Ecto neural progenitor cell (in vitro differentiated cells): ENCODE results near the gene NFIA.

Experiments
- DNase-seq: peaks from one replicate; pipeline ENCODE4 v3.0.0-alpha.2; 2018; ENCODE audit warnings: low spot score

NFIA gene

DNA sequence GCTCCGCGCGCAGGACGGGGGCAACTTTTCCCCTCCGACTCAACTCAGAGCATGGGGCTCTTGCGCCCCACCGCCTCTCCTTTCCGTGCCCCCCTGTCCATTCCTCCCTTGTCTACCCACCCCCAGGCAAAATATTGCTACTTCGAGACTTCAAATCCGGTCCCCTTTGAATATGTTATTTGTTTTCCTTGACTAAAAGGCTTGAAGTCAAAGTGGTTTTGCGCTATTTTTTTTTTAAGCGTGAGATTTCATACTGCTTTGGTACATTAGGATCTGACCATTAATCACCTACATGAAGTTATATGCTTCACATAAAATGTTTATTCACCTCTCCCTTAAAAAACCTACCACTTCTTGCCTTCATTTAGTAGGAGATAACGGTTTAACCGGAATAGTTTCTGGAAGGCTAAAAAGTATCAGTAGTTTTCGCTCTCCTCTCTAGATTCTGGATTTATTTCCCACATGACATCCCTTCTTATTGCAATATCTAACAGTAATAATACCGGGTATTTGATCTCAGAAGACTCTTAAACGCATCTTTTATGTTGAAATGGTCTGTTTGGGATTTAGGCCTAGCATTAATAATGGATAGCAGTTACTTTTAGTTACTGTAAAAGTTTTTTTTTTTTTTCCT is 1.6 kb downstream of the NFIA start:
- no peak for DNase-seq

DNA sequence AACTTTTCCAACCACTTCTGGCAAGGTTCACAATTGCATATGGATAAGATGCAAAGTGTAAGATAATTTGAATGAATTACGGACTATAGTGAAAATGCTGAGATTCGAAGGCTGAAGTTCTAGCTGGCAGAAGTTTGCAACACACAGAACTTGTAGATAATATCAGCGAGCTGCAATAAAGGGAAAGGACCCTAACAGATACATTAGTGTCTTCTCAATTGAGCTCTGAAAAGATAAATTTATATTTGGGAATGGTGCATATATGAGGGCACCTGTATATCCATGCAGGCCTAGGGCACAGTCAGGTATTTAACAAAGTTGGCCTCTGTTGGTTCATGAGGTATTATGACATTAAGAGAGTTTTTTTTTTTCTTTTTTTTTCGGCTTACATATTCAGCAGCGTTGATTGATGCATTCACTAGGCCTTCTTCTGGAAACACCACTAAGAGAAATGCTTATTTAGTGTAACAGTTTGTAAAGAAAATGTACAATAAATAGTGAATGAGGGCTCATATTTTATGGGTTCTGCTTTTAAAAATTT is 2.2 kb downstream of the NFIA start:
- no peak for DNase-seq

DNA sequence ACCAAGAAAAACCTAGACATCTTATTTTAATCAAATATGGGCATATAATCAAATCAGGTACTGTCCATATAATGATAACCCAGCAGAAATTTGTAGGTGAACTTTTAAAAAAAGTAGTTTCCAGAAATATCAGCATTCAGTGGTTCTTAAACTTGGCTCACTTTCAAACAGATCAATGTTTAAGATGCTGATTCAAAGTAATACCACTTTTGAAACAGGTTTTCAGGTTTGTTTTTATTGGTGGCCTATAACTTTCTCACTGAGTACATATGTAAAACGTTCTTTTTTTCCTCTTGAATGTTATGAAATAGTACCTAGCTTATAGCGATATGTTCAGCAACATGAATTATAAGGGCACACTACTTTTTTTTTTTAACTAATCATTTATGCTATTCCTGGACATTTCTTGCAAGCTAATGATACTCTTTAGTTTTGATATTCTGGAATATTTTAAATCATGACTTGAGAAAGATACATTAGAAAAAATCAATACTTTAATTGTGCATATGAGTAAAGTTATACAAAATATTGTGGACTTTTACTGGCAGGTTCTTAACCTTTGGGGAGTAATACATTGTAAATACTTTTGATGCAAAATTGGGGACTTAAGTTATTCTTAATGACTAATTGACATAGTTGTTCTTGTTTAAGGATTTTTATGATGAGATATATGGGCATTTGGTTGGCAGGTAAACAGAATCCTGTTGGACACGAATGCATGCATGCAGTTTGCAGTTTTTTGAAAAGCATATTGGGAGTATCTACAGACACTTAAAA is 3.0 kb downstream of the NFIA start:
- no peak for DNase-seq

DNA sequence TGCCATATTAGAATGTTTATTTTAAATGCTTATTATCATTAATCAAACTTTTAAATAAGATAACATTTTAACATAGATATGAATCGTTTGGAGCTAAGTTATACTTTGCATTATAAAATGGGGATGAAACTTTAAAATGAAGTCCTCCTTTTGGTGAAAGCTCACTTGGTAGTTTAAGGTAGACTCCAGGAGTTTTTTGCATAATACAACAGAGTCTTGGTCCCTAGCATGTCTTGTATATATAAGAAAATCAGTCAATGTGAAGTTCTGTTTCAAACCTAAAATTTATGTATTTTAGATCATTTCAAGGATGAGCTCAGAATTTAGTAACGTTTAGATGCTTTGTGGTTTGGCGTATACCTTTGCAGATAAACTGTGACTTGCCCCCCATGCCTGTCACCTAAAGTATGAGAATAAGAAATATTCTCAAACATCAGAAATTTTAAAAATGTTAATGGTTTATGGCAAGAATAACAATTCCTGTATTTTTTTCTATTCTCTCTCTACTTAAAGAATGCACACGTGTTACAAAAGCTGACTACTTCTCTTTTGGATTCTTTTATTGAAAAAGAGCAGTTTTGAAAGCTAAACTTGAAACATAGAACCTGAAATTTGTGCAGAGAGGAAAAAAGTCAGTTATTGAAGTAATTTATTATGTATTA is 3.8 kb downstream of the NFIA start:
- no peak for DNase-seq

- DNase-seq: no peak
These were observed 5.2 kb downstream of the NFIA start for GRCh38 chr1:61087571-61087970.

DNA sequence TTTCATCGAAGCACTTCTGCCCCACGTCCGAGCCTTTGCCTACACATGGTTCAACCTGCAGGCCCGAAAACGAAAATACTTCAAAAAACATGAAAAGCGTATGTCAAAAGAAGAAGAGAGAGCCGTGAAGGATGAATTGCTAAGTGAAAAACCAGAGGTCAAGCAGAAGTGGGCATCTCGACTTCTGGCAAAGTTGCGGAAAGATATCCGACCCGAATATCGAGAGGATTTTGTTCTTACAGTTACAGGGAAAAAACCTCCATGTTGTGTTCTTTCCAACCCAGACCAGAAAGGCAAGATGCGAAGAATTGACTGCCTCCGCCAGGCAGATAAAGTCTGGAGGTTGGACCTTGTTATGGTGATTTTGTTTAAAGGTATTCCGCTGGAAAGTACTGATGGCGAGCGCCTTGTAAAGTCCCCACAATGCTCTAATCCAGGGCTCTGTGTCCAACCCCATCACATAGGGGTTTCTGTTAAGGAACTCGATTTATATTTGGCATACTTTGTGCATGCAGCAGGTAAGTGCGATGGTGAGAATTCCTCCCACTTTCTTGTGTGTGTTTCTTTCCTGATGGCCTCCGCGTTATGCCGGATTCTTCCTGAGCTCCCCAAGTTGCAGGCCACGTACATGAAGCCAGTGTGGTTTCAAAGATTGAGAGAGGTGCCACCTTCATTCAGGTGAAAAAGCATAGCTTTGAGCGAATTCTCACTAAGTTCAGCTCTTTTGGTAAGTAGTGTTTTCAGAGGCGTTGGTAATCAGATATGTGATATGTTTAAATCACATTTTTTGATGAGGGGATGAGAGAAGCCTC is 6.0 kb downstream of the NFIA start:
- no peak for DNase-seq

DNA sequence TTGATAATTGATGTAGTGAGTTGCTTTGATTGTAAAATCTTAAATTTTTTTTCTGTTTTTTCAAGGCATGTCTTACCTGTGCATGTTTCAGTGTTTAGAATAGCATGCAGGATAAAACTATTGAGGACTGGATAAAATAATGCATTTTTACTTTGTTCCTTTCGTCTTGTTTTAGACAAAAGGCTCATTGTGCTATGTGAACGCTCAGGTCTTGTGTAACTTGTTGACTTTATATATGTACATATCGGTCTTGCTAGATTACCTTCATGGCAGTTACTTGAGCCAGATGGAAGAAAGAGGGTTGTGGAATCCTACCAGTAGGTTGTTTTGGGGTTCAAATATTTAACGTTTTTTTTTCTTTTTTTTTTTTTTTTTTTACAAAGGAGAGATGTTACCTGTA is 7.0 kb downstream of the NFIA start:
- no peak for DNase-seq

DNA sequence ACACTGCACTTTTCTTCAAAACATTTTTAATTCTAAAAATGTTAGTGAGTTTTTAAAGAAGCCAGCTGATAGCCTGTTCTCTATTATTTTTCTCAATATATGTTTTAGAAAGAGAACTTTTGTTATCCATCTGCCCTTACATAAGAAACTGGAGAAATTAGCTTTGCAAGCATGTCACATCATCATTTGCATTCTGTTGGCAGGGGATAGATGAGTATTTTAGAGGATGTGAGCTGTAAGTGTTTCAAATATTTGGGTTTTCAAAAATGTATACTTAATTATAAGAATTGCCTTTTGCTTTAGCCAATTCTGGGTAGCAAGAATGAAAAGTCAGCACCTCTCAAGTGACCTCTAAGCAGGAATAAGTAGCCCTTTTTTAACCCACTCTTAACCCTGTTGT is 7.4 kb downstream of the NFIA start:
- no peak for DNase-seq

DNA sequence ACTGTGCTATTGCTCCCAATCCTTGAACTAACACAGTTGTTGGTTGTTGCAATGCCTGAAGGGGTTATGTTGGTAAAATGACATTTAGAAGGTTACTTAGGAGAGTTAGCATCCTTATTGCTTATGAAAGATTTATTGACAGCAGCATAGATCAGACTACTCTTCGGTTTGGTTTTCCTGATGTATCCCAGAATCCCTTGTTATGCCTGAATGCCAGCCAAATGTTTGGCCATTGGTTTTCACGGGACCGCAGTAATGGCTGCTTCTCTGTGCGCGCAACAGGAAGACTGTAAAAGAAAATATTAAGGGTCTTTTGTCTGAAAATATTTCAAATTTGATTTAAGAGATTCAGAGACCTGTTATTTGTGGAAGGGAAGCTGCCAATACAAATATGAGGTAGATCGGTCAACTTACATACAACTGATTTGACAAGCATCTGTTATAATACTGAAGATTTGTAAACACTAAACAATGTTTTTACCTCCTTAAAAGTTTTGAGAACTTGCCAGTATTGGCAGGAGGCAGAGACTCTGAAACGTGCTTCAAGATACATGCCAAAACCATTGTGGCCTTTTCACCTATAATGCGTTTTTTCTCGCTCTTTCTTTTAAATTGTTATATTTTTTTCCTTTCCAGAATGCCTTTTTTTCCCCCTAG is 8.3 kb downstream of the NFIA start:
- no peak for DNase-seq

DNA sequence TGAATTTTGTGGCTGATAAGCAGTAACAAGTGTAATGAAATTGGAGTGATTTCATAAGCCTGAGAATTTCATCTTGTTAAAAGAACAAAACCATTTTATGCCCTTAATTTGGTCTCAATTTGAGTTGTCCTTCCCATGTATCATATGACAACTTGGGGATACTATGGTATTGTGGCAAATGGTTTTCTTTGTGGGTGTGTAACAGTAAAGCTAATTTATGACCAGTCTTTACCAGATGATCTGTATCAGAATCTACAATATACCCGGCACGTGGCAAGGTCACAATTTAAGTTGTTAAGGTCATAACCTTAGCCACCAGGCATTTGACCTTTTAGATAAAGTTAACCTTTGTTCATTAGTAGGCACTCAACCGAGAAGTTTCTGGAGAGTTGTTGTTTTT is 9.1 kb downstream of the NFIA start:
- DNase-seq: no peak

GRCh38 chr1:61092642-61093041 is 10.3 kb downstream of the NFIA start:
- DNase-seq: no peak

GRCh38 chr1:61093525-61094137 is 11.3 kb downstream of the NFIA start:
- no peak for DNase-seq

GRCh38 chr1:61094677-61095469 is 12.5 kb downstream of the NFIA start:
- no peak for DNase-seq

DNA sequence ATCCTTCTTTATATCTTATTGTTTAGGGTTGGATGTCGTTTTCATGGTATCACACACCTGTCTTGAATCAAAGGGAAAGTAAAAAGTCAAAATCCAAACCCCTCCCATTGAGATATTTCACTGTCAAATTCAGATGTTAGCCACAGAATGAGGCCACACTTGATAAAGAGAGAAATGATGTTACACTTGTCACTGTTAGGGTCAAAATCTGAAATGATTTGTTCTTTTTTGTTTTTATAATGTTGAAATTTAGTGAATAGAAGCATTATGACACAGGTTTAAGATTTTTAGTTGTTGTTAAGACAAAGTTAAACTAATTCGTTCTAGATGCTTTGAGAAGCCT is 13.1 kb downstream of the NFIA start:
- no peak for DNase-seq

GRCh38 chr1:61097317-61097716 is 15.0 kb downstream of the NFIA start:
- no peak for DNase-seq

DNA sequence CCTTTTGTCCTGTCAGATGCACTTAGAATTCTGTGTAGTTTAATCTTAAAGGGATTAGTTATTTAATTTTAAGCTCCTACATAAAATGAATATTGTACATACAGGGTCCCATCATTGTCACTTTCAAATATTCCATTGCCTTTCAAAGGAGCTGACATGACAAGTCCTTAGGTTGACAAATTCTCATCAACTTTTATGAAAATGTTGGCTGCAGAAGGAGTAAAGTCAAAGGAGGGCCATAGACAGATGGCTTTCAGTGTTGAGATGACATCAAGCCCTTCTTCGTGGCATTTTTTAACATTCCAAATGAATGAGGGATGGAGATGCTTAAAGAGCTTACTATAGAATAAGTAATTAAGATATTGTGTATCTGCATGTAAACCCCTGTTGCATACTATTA is 15.4 kb downstream of the NFIA start:
- DNase-seq: no peak

GRCh38 chr1:61098333-61098732 is 16.0 kb downstream of the NFIA start:
- no peak for DNase-seq

DNA sequence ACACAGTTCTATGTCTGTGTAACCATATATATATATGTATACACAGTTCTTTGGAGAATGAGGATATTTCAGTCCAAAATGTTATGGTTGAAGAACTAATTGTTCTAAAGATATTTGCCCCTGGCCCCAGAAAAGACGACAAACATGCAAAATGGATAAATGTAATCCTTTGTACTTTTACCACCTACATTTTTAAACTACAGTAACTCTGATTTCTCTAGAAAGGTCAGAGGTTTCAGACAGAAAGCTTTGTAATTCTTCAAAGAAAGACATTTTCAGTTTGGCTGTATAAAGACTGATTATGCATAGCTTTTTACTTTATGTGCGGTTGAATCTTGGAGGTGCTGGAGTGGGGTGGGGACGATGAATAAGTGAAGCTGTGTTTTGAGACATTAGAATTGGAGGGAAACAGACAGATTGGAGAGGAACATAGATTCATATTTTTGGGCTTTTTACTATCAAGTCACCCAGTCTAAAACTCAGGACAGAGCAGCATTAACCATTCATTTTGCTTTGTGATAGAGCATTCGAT is 16.6 kb downstream of the NFIA start:
- DNase-seq: no peak

- no peak for DNase-seq
These were observed 18.2 kb downstream of the NFIA start for GRCh38 chr1:61100578-61100977.

- no peak for DNase-seq
These were observed 19.2 kb downstream of the NFIA start for GRCh38 chr1:61101536-61101935.
